Lower leg skin (tissue), 3 donors: ENCODE measurements around the gene FKBP6.

Experiments
- POLR2A ChIP-seq, 2 donors: fragments of 450-650 bp; IDR thresholded peaks; one replicate each; pipeline ENCODE4 v1.6.1; 2016 to 2017; ENCODE audit warnings: antibody characterized with exemption in 2 of 2, mild to moderate bottlenecking in 1 of 2, moderate library complexity in 1 of 2
- TF ChIP-seq, protein P1 (sequence below), 3 donors: fragments of 450-650 bp; IDR thresholded peaks; one replicate each; pipeline ENCODE4 v1.5.1; 2016; ENCODE audit warnings: antibody characterized with exemption in 3 of 3, mild to moderate bottlenecking in 3 of 3, moderate library complexity in 2 of 3

- TF ChIP-seq POLR2A (IDR thresholded peaks at IDR 0.05): no peak
- TF ChIP-seq, protein P1, sequence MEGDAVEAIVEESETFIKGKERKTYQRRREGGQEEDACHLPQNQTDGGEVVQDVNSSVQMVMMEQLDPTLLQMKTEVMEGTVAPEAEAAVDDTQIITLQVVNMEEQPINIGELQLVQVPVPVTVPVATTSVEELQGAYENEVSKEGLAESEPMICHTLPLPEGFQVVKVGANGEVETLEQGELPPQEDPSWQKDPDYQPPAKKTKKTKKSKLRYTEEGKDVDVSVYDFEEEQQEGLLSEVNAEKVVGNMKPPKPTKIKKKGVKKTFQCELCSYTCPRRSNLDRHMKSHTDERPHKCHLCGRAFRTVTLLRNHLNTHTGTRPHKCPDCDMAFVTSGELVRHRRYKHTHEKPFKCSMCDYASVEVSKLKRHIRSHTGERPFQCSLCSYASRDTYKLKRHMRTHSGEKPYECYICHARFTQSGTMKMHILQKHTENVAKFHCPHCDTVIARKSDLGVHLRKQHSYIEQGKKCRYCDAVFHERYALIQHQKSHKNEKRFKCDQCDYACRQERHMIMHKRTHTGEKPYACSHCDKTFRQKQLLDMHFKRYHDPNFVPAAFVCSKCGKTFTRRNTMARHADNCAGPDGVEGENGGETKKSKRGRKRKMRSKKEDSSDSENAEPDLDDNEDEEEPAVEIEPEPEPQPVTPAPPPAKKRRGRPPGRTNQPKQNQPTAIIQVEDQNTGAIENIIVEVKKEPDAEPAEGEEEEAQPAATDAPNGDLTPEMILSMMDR (IDR thresholded peaks at IDR 0.05): no peak
Measured at GRCh38 chr7:73316521-73316920, 11.4 kb upstream of the FKBP6 start.
